ENCODE results near the gene STARD3NL.
"Not testable (repeated sequence)": the region's sequence is repeated elsewhere in the genome, so short reads cannot be mapped to it uniquely, and the experiment has no call there.

The STARD3NL gene

GRCh38 chr7:38269704-38270346 is 91.8 kb downstream of the STARD3NL start:
- not testable (repeated sequence) for FAIRE-seq

- not testable (repeated sequence) for FAIRE-seq
These were observed 92.4 kb downstream of the STARD3NL start for GRCh38 chr7:38270405-38270804.

GRCh38 chr7:38273286-38273995 is 95.4 kb downstream of the STARD3NL start, which contains the start of gene TARP:
TARP (minus strand) TSS chr7:38273636.
- FAIRE-seq: no peak

DNA sequence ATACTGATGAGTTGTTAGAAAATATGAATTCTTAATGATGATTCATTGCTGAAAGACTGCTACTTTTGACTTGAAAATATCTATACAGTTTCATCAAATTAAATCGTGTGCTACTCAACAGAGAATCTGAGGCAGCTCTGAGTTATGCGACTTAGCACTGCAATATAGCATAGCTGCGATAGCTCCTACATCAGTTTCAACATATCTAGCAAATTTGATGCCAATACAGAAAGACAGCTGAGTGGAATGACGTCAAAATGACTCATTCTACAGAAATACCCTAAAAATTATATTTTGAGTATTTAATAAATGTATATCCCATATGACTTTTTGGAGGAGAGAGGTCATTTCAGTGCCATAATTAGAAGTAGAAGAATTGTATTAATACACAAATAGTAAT is 96.4 kb downstream of the STARD3NL start:
- no peak for FAIRE-seq

- FAIRE-seq: no peak
These were observed 97.0 kb downstream of the STARD3NL start for GRCh38 chr7:38274927-38275620.

- no peak for FAIRE-seq
These were observed 98.2 kb downstream of the STARD3NL start for GRCh38 chr7:38276096-38276877.

DNA sequence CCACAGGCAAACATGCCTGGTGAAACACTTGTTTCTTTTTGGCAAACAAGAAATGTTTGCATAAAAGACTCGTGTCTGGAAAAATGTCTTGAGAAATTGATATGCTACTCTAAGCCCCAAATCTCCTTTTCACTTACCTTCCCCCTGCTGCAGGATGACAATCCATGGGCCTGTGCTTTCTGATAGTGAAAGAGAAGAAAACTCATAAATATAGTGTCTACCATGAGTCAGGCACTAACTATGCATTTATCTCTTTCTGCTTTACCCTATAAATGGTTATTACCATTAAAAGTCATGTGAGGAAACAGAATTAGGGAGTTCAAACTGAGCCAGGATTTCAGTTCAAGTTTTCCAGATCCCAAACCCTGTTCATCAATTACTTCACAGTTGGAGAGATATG is 102.0 kb downstream of the STARD3NL start:
- FAIRE-seq: no peak
